Dendritic cell treated with granulocyte-macrophage colony-stimulating factor and Interleukin-4, amounts not matched to agents 40 ng/mL and 50 ng/mL, for 4 days (primary cell): ENCODE results near the gene CSRNP3.

ENCODE experiments used
- H3K27ac Mint-ChIP-seq: one replicate; pipeline ENCODE4 v1.8.0; 2022; ENCODE audit warnings: mild to moderate bottlenecking, mixed read lengths
- H3K27me3 Mint-ChIP-seq: one replicate; pipeline ENCODE4 v1.8.0; 2022; ENCODE audit warnings: mild to moderate bottlenecking, mixed read lengths
- H3K36me3 Mint-ChIP-seq: one replicate; pipeline ENCODE4 v1.8.0; 2022; ENCODE audit warnings: low read depth, mixed read lengths
- H3K4me1 Mint-ChIP-seq: one replicate; pipeline ENCODE4 v1.8.0; 2022; ENCODE audit warnings: low read depth, mixed read lengths
- H3K4me3 Mint-ChIP-seq: one replicate; pipeline ENCODE4 v1.8.0; 2022; ENCODE audit warnings: mild to moderate bottlenecking, moderate library complexity, mixed read lengths
- H3K9me3 Mint-ChIP-seq: one replicate; pipeline ENCODE4 v1.8.0; 2022; ENCODE audit warnings: mixed read lengths
- intact Hi-C: fragments of 100-400 bp; cut with micrococcal nuclease; formaldehyde crosslinking; loops from one replicate; pipeline ENCODE4 v1.15.0; 2022

The CSRNP3 gene

DNA sequence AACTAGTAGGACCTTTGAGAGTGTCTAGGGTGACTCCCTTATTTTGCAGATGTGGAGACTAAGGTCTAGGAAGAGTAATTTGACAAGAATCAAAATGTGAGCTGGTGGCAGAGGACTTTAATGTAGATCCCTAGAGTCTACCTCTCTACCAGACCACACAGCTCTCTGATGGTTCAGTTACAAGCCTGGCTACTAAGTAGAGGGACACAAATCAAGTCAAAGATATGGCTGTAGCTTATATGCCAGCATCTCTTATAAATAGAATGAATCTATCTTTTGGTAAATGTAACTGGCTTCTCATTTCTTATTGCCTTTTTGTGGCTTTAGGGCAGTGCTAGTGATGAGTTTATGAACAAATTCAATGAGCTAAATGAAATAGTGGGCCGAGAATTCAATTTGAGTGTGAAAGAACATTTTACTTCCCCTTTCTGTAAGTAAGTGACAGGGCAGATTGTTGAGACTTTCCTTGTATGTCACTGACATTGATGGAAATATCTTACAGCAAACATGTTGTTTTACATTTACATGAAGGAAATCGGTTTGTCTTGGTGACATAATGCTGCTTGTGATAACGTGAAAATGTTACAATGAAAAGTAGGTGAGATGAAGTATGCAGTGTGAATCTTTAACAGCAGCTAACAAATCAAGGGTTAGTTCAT, 28.3 kb downstream of the CSRNP3 start:
- Mint-ChIP-seq H3K9me3 (no peaks in the 10 kb centered on the region), H3K27me3 (no peaks in the 10 kb centered on the region), H3K4me1 (no peaks in the 10 kb centered on the region), H3K27ac (no peak overlapping the region), H3K4me3 (no peak overlapping the region), H3K36me3 (no peaks in the 10 kb centered on the region)
- intact Hi-C loops = no loop called here

DNA sequence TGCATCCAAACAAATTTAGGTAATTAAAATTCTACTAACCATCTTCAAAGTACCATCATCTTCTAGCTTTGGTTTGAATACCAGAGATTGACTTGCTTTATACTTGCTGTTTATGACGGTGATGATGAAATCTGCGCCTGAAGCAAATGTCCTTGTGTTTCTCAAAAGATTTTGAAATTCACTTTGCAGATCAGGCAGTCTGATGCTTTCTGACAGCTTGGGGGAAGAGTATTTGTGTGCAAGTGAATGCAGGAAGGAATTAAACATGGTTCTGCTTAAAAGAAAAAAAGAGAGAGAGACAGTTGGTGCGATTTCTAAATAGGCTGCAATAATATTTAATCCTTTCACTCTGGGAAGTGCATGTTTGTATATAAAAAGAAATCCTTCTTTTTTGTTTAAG, 29.6 kb downstream of the CSRNP3 start:
- Mint-ChIP-seq H3K9me3 (no peaks in the 10 kb centered on the region), H3K4me1 (no peaks in the 10 kb centered on the region), H3K4me3 (no peak overlapping the region), H3K27me3 (no peaks in the 10 kb centered on the region), H3K27ac (no peak overlapping the region), H3K36me3 (no peaks in the 10 kb centered on the region)
- intact Hi-C loops = no loop called here

DNA sequence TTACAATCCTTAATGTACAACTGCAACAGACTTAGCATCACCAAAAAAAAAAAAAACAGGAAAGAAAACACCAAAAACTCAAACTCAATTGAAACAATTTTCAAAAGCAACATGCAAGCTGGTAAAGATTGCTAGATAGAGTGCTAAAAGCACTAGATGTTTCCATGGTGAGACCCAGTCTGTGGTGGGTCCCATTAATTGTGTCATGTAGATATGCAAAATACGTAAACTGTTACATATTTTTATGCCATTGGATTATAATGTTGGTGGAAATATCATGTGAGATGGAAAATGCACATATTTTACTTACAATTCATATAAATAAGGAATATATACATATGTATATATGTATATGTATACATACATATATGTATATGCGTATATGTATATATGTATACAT, 30.5 kb downstream of the CSRNP3 start:
- H3K4me3 Mint-ChIP-seq = no peak overlapping the region
- H3K27me3 Mint-ChIP-seq = no peaks in the 10 kb centered on the region
- no peaks in the 10 kb centered on the region for H3K4me1 Mint-ChIP-seq
- H3K27ac Mint-ChIP-seq = no peak overlapping the region
- intact Hi-C loops = no loop called here
- no peaks in the 10 kb centered on the region for H3K36me3 Mint-ChIP-seq
- H3K9me3 Mint-ChIP-seq = no peaks in the 10 kb centered on the region

DNA sequence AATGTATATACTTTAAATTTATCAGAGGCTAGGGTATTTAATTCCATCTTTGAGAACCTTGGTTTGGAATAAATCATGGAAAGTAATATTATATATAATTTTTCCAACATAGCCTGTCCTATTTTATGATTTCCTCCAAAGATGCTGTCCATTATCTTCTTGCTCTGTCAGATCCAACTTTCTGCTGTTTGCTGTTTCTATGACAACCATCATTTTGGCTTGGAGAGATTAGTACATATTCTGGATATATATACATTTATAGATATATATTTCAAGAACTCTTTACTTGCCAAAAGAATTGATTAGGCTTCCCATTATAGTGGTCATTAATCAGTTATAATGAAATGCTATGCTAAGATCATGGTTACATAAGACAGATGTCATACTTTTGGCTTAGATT, 31.3 kb downstream of the CSRNP3 start:
- Mint-ChIP-seq H3K9me3 (no peaks in the 10 kb centered on the region), H3K27me3 (no peaks in the 10 kb centered on the region), H3K4me3 (no peak overlapping the region), H3K27ac (no peak overlapping the region), H3K4me1 (no peaks in the 10 kb centered on the region), H3K36me3 (no peaks in the 10 kb centered on the region)
- intact Hi-C loops = no loop called here

DNA sequence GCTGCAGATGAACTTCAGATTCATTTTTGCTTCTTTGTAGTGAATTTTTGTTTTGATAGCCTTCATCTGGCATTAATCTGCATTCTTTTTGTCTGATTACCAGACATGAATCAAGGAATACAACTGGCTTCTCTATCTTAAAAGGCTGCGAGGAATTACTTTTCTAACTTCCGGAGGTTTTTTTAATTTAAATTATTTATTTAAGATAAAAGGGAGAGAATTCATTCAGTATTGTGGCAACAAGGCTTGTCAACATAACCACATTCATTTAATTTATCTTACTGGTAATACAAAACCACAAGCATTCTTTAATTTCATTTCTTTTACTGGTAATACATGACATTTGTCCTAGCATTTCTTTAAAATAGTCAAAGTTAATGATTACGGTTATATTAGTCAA, 36.0 kb downstream of the CSRNP3 start:
- Mint-ChIP-seq H3K9me3 (no peaks in the 10 kb centered on the region), H3K4me3 (no peak overlapping the region), H3K36me3 (no peaks in the 10 kb centered on the region), H3K4me1 (no peaks in the 10 kb centered on the region), H3K27ac (no peak overlapping the region), H3K27me3 (no peaks in the 10 kb centered on the region)
- intact Hi-C loops = no loop called here

DNA sequence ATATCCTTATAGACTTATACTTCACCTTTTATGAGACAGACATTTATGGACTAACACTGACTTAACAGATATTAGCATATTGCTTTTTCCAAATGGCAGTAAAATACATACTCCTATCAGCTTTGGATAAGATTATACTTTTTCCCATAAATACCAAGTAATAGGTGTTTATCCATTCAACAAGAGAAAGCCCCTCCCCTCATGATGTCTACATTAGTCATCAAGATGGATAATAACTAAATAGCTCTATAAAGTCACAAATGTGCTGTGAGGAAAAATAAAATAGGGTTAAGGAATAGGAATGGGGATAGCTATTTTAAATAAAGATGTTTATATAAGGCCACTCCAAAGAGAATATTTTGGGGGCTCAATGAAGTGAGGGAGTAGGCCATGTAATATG, 39.4 kb downstream of the CSRNP3 start:
- intact Hi-C loops = no loop called here
- Mint-ChIP-seq H3K27ac (no peak overlapping the region), H3K36me3 (no peaks in the 10 kb centered on the region)

DNA sequence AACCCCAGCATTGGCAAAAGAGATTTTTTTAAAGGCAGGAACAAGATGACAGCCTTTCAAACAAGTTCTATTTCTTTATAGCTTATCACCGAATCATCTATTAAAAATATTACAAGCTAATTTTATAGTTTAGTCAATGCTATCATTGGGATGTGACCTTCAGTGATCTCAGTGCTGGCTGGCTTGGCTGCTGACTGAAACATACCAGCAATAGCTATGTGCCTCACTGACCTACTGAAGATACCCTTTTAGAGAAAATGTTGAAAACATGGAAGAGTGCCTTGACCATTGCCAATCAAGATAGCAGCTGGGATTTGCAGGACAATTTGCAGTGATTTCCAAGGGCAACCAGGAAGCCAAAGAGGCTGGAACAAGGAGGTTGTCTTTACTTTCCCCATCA, 44.0 kb downstream of the CSRNP3 start:
- Mint-ChIP-seq H3K4me3 (no peak overlapping the region), H3K9me3 (no peaks in the 10 kb centered on the region), H3K27me3 (no peaks in the 10 kb centered on the region), H3K27ac (no peak overlapping the region), H3K36me3 (no peaks in the 10 kb centered on the region), H3K4me1 (no peaks in the 10 kb centered on the region)
- intact Hi-C loops = no loop called here

More for the DNA sequence above, 39.4 kb downstream of the CSRNP3 start:
- Mint-ChIP-seq H3K4me1 (no peaks in the 10 kb centered on the region), H3K4me3 (no peak overlapping the region), H3K9me3 (no peaks in the 10 kb centered on the region), H3K27me3 (no peaks in the 10 kb centered on the region)

DNA sequence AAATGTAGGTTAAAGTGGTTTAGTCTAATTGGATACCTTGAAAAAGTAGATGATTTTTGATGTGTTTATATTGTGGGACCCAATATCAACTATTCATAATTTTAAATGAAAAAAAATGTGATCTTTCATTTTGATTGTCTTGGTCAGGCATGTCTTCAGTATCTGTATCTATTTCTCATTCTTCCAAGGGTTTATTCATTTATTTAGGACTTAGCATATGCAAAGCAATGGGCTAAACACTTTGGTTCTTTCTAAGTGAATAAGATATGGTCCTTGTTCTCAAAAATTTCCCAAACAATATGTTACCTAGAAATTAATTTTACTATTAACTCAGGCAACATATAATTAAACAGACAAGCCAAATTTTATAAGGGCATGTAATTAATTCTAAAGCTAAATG, 49.1 kb downstream of the CSRNP3 start:
- intact Hi-C loops = no loop called here

DNA sequence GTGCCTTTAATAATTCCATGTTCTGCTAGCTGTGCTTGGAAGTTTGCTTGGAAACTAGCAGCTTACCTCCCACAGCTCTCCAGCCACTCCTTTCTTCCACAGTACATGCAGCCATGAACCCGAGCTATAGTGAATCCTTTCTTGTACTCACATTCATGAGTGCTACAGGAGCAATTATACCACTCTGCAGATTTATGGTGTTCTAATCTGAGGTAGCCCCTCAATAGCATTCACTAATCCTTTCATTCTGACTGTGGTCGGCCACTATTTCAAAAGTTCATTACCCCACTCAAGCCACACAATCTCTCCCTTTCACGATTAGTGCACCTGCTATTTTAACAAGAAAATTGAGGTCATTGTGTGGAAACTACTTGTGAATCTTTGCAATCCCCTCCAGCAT, 53.2 kb downstream of the CSRNP3 start:
- Mint-ChIP-seq H3K4me3 (no peak overlapping the region), H3K36me3 (no peaks in the 10 kb centered on the region), H3K9me3 (no peaks in the 10 kb centered on the region), H3K4me1 (no peaks in the 10 kb centered on the region), H3K27me3 (no peaks in the 10 kb centered on the region), H3K27ac (no peak overlapping the region)
- intact Hi-C loops = no loop called here

More for the DNA sequence above, 49.1 kb downstream of the CSRNP3 start:
- Mint-ChIP-seq H3K27me3 (no peaks in the 10 kb centered on the region), H3K27ac (no peak overlapping the region), H3K4me1 (no peaks in the 10 kb centered on the region), H3K4me3 (no peak overlapping the region), H3K9me3 (no peaks in the 10 kb centered on the region), H3K36me3 (no peaks in the 10 kb centered on the region)

DNA sequence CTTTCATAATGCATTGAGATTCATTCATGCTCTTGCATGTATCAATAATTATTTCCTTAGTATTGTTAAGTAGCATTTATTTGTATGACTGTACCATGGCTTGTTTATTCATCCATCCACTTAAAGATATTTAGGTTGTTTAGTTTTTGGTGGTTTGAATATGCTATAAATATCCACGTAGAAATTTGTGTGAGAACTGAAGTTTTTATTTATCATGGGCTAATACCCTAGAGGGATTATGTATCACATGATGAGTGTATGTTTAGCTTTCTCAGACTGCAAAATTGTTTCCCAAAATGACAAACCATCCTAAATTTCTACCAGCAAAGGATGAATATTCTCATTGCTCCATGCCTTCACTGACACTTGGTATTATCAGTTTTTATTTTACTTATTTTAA, 55.2 kb downstream of the CSRNP3 start:
- no peaks in the 10 kb centered on the region for H3K36me3 Mint-ChIP-seq
- no peak overlapping the region for H3K4me3 Mint-ChIP-seq
- no peaks in the 10 kb centered on the region for H3K27me3 Mint-ChIP-seq
- H3K9me3 Mint-ChIP-seq = no peaks in the 10 kb centered on the region
- H3K4me1 Mint-ChIP-seq = no peaks in the 10 kb centered on the region
- H3K27ac Mint-ChIP-seq = no peak overlapping the region
- intact Hi-C loops = no loop called here

DNA sequence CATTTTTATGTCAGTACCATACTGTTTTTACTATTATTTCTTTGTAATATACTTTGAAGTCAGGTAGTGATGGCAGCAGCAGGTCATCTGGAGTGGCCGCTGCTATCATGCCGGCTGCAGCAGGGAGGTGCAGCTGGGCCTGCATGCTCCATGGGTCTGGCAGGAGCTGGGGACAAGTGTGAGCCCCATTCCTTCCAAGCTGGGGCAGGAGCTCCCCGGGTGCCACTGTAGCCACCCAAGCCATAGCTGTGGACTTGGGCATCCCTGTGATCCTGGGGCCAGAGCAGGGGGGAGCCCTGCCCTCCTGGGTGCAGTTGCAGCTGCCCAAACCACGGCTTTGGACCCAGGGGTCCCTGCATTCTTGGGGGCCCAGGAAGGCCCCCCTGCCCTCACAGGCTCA, 59.2 kb downstream of the CSRNP3 start:
- Mint-ChIP-seq H3K27me3 (no peaks in the 10 kb centered on the region), H3K27ac (no peak overlapping the region), H3K4me1 (no peaks in the 10 kb centered on the region)

DNA sequence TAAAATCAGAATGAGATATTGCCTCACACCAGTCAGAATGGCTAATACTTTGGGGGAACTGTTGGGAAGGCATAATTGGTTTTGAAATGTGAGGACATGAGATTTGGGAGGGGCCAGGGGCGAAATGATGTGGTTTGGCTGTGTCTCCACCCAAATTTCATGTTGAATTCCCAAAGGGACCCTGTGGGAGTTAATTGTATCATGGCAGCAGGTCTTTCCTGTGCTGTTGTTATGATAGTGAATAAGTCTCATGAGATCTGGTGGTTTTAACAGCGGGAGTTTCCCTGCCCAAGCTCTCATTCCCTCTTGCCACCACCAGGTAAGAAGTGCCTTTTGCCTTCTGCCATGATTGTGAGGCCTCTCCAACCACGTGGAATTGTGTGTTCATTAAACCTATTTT, 59.6 kb downstream of the CSRNP3 start:
- no peaks in the 10 kb centered on the region for H3K9me3 Mint-ChIP-seq
- H3K27ac Mint-ChIP-seq = no peak overlapping the region
- H3K4me3 Mint-ChIP-seq = no peak overlapping the region
- H3K27me3 Mint-ChIP-seq = no peaks in the 10 kb centered on the region
- intact Hi-C loops = no loop called here
- no peaks in the 10 kb centered on the region for H3K4me1 Mint-ChIP-seq
- no peaks in the 10 kb centered on the region for H3K36me3 Mint-ChIP-seq

More for the DNA sequence above, 59.2 kb downstream of the CSRNP3 start:
- H3K4me3 Mint-ChIP-seq = no peak overlapping the region
- intact Hi-C loops = no loop called here
- no peaks in the 10 kb centered on the region for H3K36me3 Mint-ChIP-seq
- no peaks in the 10 kb centered on the region for H3K9me3 Mint-ChIP-seq

DNA sequence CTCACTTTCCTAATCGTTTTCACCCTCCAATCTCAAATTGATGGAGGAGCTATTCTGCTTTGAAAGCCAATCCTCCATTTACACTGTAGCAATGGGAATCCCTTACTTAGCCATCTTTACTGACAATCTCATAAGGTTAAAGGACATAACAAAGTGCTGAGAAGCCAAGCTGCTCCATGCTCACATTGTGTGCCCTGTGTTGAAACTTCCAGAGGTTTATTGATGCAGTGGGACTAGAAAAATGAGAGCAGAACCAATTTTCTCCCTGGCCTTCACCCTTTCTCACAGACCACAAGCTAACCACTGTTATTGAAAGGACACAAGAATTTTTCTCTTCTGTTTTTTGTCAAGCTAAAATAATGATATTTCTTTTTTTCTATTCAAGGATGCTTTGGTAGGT, 63.8 kb downstream of the CSRNP3 start:
- Mint-ChIP-seq H3K4me1 (no peaks in the 10 kb centered on the region), H3K27me3 (no peaks in the 10 kb centered on the region)
- intact Hi-C loops = no loop called here

DNA sequence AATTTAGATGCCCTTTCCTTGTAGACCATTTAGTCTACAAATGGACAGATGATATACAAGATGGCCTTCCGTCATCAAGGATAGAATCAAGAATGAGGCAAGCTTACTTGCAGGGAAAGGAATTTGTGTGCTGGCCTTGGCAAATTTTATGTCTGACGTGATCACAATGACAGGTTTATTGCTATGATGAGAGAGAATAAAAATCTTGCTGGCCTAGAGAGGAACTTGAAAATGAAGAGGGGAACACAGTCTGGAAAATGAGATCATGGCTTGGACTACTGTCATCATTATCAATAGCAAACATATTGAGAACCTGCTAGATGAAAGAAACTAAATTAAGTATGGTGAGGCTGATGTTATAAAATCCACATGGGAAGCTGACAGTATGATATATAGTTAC, 66.0 kb downstream of the CSRNP3 start:
- H3K4me1 Mint-ChIP-seq = no peaks in the 10 kb centered on the region
- intact Hi-C loops = no loop called here
- H3K9me3 Mint-ChIP-seq = no peaks in the 10 kb centered on the region
- no peak overlapping the region for H3K4me3 Mint-ChIP-seq
- H3K27me3 Mint-ChIP-seq = no peaks in the 10 kb centered on the region
- no peak overlapping the region for H3K27ac Mint-ChIP-seq
- H3K36me3 Mint-ChIP-seq = no peaks in the 10 kb centered on the region

More for the DNA sequence above, 63.8 kb downstream of the CSRNP3 start:
- Mint-ChIP-seq H3K4me3 (no peak overlapping the region), H3K9me3 (no peaks in the 10 kb centered on the region), H3K27ac (no peak overlapping the region), H3K36me3 (no peaks in the 10 kb centered on the region)

DNA sequence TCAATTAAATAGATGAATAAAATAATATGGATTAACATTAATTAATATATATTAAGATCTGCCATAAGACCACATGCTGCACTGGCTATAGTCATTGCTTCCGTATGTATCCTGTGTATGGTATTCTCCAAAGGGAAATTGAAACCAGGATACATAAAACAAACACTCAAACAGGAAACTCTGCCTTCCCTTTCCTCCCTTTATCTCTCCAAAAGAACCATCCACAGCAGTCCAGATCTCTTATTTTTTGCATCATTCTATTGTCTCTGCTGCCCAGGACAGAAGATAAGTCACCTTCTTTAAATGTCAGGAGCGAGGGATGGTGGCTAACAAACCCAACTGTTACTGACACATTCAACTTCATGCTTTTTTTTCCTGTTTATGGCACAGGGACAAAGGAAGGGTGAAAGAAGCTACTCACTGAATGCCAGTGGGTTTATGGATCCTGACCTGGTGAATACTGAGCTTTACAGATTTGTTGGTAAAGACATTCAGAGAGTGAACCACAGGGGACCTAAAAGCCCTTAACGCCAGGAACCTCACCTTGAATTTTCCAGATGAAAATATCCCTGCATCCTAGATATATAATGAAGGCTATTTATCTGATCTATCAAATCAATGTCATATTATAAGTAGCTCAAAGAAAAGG, 67.5 kb downstream of the CSRNP3 start:
- Mint-ChIP-seq H3K9me3 (no peaks in the 10 kb centered on the region), H3K4me3 (no peak overlapping the region), H3K4me1 (no peaks in the 10 kb centered on the region), H3K27me3 (no peaks in the 10 kb centered on the region), H3K27ac (no peak overlapping the region), H3K36me3 (no peaks in the 10 kb centered on the region)
- intact Hi-C loops = no loop called here
